Stimulated activated CD8-positive, alpha-beta memory T cell treated with anti-CD3 and anti-CD28 coated beads, Interleukin-15, amount 100 ng/mL, for 48 hours (primary cell): Measurements from ENCODE around the gene RUVBL2.
"Not testable (repeated sequence)": the region's sequence is repeated elsewhere in the genome, so short reads cannot be mapped to it uniquely, and the experiment has no call there.

Source experiments
- DNase-seq, 2 donors: peaks; one replicate each; pipeline ENCODE4 v3.0.0-alpha.2; 2020; ENCODE audit warnings: low read depth in 2 of 2

The RUVBL2 gene

DNA sequence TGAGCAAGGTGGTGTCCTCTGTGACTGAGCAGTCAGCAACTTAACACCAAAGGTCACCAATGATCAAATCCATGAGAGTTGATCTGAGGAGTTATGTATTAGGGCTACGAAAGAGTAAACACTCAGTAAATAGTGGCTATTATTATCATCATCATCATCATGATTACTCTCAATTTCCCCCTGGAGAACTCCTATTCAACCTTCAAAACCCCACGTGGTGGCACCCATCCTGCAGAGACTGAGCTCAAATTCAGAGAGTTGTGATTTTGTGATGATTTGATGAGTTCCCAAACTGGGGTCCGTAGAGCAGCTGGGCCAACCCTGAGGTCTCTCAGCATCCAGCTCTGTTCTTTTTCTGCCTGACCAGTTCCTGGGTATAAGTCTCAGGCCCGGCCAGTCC, 56.1 kb downstream of the RUVBL2 start:
- not testable (repeated sequence) for DNase-seq

DNA sequence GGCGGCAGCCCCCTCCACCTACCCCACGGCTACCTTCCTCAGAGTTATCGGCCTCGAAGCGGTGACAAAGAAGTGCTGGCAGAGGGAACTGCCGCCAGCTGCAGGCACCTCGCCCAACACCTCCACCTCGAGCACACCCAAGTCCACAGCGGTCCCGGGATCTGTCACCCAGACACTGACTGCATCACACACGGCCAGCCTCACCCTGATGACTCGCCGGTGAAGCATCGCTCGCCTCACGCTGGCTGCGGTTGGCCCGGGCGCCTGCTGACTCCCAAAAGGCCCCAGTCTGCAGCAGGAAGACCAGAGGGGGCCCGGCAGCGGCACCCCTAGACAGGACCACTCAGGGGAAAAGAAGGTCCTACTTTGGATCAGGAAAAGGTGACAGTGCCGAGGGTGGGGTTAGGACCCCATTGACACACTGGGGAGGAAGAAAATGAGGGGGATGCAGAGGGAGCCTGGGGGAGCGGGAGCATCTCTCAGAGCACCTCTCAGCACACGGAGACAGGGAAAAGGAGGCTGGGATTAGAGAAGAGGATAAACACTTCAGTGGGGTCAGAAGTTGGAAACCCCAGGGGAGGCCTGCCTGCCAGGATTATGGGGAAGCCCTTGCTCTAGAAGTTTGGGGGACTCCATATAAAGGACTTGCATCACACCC, 56.8 kb downstream of the RUVBL2 start:
- not testable (repeated sequence) for DNase-seq

DNA sequence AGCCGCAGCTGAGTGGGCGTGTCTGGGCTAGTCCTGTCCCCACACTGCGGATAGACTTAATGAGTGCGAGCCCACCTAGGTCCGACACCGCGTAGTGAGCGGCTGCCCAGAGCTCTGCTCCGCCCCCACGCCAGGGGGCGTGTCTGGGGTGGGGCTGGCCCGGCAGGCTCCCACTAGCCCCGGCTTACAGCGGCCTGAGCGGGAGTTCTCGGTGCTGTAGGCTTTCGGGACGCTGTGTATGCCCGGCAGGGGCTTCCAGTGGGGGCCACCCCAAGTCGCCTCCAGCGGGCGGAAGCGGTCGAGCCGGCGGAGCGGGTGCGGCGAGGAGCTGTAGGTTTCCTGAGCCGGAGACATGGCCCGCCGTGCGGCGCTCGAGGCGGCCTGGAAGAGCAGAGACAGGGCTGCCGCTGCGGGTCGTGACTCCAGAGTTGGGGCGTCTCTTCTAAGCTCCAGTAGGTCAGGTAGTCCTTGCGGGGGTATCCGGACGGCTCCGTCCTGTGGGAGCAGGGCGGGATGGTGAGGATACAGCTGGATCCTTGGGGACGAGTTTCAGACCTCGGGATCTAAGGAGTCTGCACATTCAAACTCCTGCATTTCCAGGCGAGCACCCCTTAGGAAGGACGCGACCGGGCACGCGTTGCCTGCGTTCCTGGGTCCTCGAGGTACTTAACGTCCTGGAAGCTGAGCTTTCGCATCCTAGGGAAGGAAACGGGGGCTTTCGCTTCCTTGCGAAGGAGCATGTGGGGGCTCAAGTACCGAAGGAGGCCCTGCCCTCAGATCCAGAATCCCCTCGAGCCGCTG, 62.6 kb downstream of the RUVBL2 start:
- DNase-seq, result peak; percentile 34 to 48

DNA sequence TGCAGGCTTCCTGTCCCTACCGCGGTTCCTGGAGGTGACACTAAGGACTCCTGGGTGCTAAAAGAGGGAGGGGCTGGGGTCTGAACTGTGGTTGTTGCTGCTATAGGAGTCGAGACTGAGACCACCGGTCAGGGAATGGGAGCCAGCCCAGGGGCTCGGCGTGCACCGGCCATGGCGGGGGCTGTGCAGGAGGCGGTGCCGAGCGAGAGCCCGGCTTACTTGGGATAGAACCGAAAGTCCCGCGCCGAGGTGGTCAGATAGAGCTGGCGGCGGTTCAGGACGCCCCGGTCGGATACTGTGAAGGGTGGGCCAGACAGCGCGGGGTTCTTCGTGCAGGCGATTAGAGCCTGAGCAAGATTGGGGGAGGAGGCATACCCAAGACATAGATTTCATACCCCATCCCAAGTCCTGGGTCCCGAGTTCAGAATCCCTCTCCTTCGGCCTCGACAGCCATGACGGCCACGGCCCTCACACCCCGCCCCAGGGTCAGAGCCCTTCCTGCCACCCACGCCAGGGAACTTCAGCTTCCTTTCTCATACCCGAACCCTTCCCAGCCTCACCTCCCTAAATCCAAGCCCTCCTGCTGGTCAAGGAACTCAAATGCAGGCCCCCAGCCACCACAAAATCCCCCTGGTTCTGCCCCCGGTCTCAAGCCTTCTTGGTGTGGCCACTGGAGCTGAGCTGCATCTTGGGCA, 63.4 kb downstream of the RUVBL2 start:
- not testable (repeated sequence) for DNase-seq

DNA sequence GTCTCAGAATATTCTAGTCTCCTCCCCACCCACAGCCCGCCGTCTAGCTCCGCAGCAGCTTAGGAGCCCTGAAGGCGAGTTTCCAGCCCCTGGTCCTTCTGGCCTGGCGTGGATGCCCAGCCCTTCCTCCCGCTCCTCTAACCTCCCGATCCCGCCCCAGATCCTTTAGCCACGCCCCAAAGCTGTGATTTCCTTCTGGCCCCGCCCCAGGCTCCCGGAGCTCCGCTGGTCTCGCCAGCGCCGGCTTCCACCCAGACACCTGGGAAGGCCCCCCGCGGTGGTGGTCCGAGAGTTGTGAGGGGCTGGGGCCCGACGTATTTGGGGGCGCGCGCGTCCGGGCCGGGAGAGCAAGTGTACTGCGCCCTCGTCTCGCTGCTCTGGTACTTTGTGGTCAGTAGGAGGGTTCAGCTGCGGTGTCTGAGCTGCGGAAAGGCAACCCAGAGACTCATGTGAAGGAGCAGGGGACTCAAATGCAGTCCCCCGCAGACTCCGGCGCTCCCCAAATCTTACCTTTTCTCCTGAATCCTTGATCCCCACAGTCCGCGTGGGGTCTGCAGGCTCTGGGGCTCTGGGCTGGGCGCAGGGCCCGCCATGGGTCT, 64.0 kb downstream of the RUVBL2 start, which contains the start of gene CGB7:
TSS of gene CGB7 (minus strand) at position 114 of the 599 bp plus-strand sequence. CDS start 2,374 bp downstream, outside the sequence.
- DNase-seq, result no peak

DNA sequence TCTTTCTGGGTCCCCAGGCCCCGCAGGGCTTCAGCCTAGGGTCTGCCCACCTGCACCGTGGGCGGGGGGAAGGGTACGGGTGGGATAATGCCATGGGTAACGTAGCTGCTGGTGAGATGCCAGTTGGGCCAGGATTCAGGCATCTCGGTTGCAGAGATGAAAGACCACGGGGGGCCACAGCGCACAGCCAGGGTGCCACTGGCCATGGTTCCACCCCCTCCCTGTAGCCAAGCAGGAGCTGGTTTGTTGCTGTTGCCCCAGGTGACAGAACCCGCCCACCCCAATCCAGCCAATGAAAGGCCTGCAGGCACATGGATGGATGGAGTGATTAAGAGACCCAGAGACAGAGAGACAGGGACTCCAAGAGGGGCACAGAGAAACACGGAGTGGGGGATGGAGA, 64.9 kb downstream of the RUVBL2 start:
- DNase-seq, result no peak

DNA sequence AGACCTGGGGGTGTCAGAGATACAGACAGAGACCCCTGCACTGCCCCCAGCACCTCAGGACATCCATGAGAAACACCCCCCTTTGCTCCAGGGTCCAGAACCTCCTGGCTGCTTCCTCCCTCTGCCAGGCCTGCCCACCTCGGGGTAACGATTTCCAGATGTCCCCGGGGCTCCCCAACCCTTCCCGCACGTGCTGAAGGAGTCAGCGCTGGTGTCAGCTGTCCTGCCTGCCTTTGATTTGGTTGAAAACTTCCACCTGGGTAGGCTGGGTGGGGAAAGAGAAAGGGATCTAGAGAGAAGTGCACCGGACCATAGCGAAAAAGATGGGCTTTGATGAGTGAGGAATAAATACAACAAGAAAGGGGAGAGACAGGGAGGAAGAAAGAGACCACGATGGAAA, 65.4 kb downstream of the RUVBL2 start:
- DNase-seq, result no peak

DNA sequence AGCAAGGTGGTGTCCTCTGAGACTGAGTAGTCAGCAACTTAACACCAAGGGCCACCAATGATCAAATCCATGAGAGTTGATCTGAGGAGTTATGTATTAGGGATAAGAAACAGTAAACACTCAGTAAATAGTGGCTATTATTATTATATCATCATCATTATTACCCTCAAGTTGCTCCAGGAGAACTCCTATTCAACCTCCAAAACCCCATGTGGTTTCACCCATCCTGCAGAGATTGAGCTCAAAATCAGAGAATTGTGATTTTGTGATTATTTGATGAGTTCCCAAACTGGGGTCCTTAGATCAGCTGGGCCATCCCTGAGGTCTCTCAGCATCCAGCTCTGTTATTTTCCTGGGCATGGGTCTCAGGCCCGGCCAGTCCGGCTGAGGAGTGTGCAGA, 67.3 kb downstream of the RUVBL2 start:
- no peak for DNase-seq

DNA sequence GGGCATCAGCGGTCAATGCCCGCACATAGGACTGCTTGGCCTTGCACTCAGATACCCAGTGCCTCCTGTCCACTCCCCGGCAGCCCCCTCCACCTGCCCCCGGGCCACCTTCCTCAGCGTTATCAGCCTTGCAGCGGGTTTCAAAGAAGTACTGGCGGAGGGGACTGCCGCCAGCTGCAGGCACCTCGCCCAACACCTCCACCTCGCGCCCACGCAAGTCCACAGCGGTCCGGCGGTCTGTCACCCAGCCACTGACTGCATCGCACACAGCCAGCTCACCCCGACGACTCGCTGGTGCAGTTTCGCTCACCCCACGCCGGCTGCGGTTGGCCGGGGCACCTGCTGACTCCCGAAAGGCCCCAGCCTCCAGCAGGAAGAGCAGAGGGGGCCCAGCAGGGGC, 67.8 kb downstream of the RUVBL2 start:
- DNase-seq, result no peak

DNA sequence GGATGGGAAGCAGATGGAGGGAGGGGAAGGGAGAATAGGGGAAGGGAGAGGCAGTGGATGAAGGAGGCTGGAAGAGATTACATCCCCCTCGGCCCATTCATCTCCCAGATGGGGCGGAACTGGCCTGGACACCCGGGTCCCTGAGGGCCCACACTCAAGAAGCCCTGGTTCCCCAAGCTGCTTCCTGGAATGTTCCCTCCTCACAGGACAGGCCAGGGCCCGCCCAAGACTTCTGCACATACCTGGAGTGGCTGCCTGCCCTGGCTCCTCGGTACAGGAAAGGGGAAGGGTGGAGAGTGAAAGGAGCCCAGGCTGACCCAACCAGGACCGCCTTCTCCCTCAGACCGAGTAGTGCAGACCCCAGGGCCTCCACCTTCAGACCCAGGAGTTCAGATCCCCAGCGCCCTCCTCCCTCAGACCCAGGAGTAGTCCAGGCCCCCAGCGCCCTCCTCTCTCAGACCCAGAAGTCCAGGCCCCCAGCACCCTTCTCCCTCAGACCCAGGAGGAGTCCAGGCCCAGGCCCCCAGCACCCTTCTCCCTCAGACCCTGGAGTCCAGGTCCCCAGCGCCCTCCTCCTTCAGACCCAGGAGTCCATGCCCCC, 70.4 kb downstream of the RUVBL2 start:
- no peak for DNase-seq

DNA sequence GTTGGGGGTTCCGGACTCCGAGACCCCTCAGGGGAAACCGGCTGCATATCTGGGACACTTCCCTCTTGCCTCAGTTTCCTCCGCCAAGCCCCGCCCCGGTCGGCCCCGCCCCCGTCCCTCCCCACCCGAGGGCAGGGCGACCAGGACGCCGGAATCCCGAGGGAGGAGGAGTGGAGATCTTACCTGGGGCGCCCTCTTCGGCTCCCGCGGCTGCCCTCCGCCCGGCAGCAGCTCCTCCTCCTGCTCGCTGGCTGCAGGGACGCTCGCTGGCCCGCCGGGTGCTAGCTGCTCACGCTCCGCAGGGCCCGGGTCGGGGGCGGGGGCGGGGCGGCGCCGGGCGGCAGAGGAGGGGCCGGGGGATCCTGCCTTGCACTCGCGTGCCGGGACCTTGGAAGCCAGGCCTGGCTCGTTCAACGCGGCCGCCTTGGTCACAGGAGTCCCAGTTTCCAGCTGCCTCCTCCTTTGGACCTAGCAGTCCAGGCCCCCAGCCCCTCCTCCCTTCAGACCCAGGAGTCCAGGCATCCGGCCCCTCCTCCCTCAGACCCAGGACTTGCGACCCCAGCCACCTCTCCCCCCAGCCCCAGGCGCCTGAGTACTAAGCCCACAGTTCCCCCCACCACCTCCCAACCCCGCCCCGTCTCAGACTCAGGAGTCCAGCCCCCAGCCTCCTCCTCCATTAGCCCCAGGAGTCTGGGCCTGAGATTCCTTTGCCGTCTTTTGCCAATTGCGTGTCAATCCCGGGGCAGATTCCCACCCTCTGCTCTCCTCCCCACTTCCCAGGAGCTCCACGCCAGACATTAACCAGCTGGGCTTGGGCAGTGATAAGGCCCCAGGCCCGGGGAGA, 71.3 kb downstream of the RUVBL2 start, which contains the start of gene NTF4:
TSS of gene NTF4 (minus strand) at position 51 of the 844 bp plus-strand sequence. CDS start 2,821 bp downstream, outside the sequence.
- no peak for DNase-seq
